ENCODE results near the gene NOTCH1. TPM values are rescaled to one million over a fixed set of nuclear protein-coding genes. Genes with fewer than 3 reads are reported as not detected.

The NOTCH1 gene
- total and polyA plus RNA-seq, 2 of the 13 experiments (the other 11 are each of a cell fraction or from before 2014, with no cell fraction given), result 0.09 to 0.35 TPM

DNA sequence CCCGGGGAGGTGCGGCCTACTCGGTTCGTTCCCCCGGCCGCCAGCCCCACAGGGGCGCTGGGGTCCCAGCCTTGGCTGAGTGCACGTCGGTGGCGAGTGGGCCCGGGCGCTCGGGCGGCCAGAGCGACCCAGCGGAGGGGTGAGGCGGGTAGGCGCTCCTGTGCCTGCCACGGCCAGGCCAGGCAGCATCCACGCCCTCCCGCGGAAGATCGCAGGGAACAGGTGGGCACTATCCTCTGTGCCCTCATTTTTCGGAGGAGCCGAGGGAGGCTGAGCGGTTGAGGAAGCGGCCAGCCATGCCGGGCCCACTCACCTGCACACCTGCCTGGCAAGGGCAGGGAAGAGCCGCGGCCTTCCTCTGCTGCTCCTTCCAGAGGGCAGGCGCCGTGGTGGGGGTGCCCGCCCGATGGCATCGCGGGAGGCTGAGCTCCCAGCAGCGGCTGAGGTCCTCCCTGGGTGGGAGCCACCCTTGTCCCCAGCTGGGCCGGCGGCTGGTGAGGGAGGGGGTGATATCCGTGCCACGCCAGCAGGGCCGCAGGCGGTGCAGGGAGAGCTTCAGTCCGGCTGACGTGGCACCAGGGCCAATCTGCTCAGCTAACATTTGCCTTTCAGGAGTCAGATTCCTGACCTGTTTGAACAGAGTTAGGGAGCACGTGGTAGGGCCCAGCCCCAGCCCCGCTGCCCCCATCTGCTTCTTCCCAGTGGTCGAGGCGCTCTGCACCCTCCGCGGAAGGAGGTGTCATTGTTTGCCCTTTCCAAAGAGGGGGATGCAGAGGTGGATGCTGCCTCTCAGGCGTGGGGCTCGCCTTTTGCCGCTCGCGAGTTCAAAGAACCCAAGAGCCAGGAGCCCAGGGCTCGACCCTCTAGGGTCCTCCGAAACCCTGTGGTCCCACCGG lies 61.4 kb downstream of the NOTCH1 start (continued):
- no peak for TF ChIP-seq ZNF546 (CRISPR knock-in tag; conservative IDR thresholded peaks at IDR 0.05)
- TF ChIP-seq HMG20A (CRISPR knock-in tag; IDR thresholded peaks at IDR 0.05; ENCODE audit: borderline replicate concordance), result no peak
- no peak for TF ChIP-seq GPN1 (CRISPR knock-in tag; IDR thresholded peaks at IDR 0.05; ENCODE audit: borderline replicate concordance)
- no peak for TF ChIP-seq ZFP1 (CRISPR knock-in tag; IDR thresholded peaks at IDR 0.05)
- TF ChIP-seq ZNF530 (CRISPR knock-in tag; IDR thresholded peaks at IDR 0.05; ENCODE audit: low read depth), result no peak
- TF ChIP-seq CAMTA2 (CRISPR knock-in tag; IDR thresholded peaks at IDR 0.05; ENCODE audit: borderline replicate concordance), result peak; percentile 23; the same call in 1 of the 2 replicates
- 0 out of 2 replicates have a peak, but pooled peaks have one; percentile 7 for TF ChIP-seq GATAD1 (CRISPR knock-in tag; IDR thresholded peaks at IDR 0.05)
- no peak for TF ChIP-seq CREB3 (CRISPR knock-in tag; IDR thresholded peaks at IDR 0.05)
- no peak for TF ChIP-seq GRHL1 (CRISPR knock-in tag; conservative IDR thresholded peaks at IDR 0.05)
- peak; percentile 47; the same call in 1 of the 2 replicates for TF ChIP-seq RXRA (CRISPR knock-in tag; IDR thresholded peaks at IDR 0.05)
- TF ChIP-seq RFXANK (CRISPR knock-in tag; IDR thresholded peaks at IDR 0.05), result 0 out of 2 replicates have a peak, but pooled peaks have one; percentile 18
- no peak for TF ChIP-seq CBX5 (CRISPR knock-in tag; IDR thresholded peaks at IDR 0.05; ENCODE audit: borderline replicate concordance)
- TF ChIP-seq, protein P1, sequence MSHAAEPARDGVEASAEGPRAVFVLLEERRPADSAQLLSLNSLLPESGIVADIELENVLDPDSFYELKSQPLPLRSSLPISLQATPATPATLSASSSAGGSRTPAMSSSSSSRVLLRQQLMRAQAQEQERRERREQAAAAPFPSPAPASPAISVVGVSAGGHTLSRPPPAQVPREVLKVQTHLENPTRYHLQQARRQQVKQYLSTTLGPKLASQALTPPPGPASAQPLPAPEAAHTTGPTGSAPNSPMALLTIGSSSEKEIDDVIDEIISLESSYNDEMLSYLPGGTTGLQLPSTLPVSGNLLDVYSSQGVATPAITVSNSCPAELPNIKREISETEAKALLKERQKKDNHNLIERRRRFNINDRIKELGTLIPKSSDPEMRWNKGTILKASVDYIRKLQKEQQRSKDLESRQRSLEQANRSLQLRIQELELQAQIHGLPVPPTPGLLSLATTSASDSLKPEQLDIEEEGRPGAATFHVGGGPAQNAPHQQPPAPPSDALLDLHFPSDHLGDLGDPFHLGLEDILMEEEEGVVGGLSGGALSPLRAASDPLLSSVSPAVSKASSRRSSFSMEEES (CRISPR knock-in tag; IDR thresholded peaks at IDR 0.05), result peak; percentile 20; the same call in 1 of the 2 replicates
- peak; percentile 9; the same call in 1 of the 2 replicates for TF ChIP-seq ZNF547 (CRISPR knock-in tag; IDR thresholded peaks at IDR 0.05)
- 0 out of 2 replicates have a peak, but pooled peaks have one; percentile 31 for TF ChIP-seq SNAPC2 (CRISPR knock-in tag; IDR thresholded peaks at IDR 0.05)
- TF ChIP-seq ZSCAN30 (CRISPR knock-in tag; IDR thresholded peaks at IDR 0.05), result no peak
- no peak for TF ChIP-seq ZMYM3 (CRISPR knock-in tag; IDR thresholded peaks at IDR 0.05)
- TF ChIP-seq ZNF263 (CRISPR knock-in tag; IDR thresholded peaks at IDR 0.05), result no peak; the same call in 1 of the 2 replicates
- TF ChIP-seq, protein P2, sequence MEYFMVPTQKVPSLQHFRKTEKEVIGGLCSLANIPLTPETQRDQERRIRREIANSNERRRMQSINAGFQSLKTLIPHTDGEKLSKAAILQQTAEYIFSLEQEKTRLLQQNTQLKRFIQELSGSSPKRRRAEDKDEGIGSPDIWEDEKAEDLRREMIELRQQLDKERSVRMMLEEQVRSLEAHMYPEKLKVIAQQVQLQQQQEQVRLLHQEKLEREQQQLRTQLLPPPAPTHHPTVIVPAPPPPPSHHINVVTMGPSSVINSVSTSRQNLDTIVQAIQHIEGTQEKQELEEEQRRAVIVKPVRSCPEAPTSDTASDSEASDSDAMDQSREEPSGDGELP (IDR thresholded peaks at IDR 0.05; ENCODE audit: borderline replicate concordance, low read depth), result peak; percentile 46; the same call in 1 of the 2 replicates
- TF ChIP-seq AGO2 (optimal IDR thresholded peaks at IDR 0.05; ENCODE audit: low read depth, low read length), result peak; percentile 22
- no peak for TF ChIP-seq KLF15 (CRISPR knock-in tag; IDR thresholded peaks at IDR 0.05; ENCODE audit: borderline replicate concordance)
- no peak for TF ChIP-seq ZBTB20 (CRISPR knock-in tag; IDR thresholded peaks at IDR 0.05; ENCODE audit: borderline replicate concordance, low read depth)
- TF ChIP-seq ZNF619 (CRISPR knock-in tag; IDR thresholded peaks at IDR 0.05), result no peak
- TF ChIP-seq PITX1 (CRISPR knock-in tag; IDR thresholded peaks at IDR 0.05), result no peak
- TF ChIP-seq ETV6 (CRISPR knock-in tag; conservative IDR thresholded peaks at IDR 0.05), result 0 out of 2 replicates have a peak, but pooled peaks have one; percentile 19
- 0 out of 2 replicates have a peak, but pooled peaks have one; percentile 12 for TF ChIP-seq ZNF350 (CRISPR knock-in tag; IDR thresholded peaks at IDR 0.05; ENCODE audit: borderline replicate concordance, low read depth)
